Measurements from ENCODE around the gene C3orf85. TPM values are rescaled to one million over a fixed set of nuclear protein-coding genes. Genes with fewer than 3 reads are reported as not detected.

The C3orf85 gene
- total RNA-seq, 4 donors from 2014 or later: not detected

DNA sequence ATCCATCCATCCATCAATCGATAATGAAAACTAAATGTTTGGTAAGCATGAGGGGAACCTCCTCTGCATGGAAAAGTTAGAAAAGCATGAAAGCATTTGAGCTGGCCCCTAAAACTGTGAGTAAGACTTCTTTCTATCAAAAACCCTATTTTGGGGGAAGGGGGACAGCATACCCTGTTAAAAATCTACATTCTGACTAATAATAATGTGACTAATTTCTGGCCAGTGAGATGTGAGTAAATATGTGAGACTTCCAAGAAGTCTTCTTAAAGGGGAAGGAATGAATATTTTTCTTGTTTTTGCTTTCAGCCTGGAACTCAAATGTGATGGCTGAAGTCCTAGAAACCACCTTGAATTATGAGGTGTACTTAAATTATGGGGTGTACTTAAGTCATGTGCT lies 54.9 kb downstream of the C3orf85 start:
- H3K4me1 ChIP-seq: no peaks in the 10 kb centered on the region
- no peak for TF ChIP-seq POLR2A (IDR thresholded peaks at IDR 0.05)
- TF ChIP-seq, protein P1, sequence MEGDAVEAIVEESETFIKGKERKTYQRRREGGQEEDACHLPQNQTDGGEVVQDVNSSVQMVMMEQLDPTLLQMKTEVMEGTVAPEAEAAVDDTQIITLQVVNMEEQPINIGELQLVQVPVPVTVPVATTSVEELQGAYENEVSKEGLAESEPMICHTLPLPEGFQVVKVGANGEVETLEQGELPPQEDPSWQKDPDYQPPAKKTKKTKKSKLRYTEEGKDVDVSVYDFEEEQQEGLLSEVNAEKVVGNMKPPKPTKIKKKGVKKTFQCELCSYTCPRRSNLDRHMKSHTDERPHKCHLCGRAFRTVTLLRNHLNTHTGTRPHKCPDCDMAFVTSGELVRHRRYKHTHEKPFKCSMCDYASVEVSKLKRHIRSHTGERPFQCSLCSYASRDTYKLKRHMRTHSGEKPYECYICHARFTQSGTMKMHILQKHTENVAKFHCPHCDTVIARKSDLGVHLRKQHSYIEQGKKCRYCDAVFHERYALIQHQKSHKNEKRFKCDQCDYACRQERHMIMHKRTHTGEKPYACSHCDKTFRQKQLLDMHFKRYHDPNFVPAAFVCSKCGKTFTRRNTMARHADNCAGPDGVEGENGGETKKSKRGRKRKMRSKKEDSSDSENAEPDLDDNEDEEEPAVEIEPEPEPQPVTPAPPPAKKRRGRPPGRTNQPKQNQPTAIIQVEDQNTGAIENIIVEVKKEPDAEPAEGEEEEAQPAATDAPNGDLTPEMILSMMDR (IDR thresholded peaks at IDR 0.05): no peak
- no peak for TF ChIP-seq POLR2AphosphoS5 (IDR thresholded peaks at IDR 0.05)
- TF ChIP-seq EP300 (IDR thresholded peaks at IDR 0.05): no peak
- ATAC-seq: no peak
- no peak overlapping the region for H3K4me3 ChIP-seq
- no peaks in the 10 kb centered on the region for H3K36me3 ChIP-seq
- H3K27me3 ChIP-seq: no peaks in the 10 kb centered on the region
- no peak overlapping the region for H3K27ac ChIP-seq
- 100% methylated on average over 1 of the region's 1 CpG for WGBS, 2 donors (ENCODE audit: low coverage in 1 of 2)
- no peaks in the 10 kb centered on the region for H3K9me3 ChIP-seq

DNA sequence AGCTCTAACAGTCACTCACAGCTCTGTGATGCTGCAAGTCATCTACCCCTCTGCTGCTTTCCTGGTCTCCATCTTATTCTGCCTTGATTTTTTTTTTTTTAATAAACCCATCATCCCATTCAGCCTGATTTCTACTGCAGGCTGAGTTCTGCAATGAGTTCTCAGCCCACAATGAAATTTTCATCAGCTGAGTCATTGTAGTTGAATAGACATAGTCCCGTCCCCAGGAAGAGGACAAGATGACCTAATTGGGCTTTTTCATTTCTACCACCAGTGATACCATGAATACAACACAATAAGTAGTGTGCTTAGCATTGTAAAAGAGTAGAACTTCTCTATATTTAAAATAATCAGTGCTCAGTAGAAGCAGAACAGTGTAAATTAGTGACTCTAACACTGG lies 59.3 kb downstream of the C3orf85 start:
- WGBS, 2 donors (ENCODE audit: low coverage in 1 of 2): 17% methylated on average over 1 of the region's 1 CpG; no CpG with 5 or more reads in 1 of the 2 donors
- no peak for ATAC-seq

More for the DNA sequence above, 59.3 kb downstream of the C3orf85 start:
- TF ChIP-seq POLR2A (IDR thresholded peaks at IDR 0.05): no peak
- no peak for TF ChIP-seq POLR2AphosphoS5 (IDR thresholded peaks at IDR 0.05)
- TF ChIP-seq EP300 (IDR thresholded peaks at IDR 0.05): no peak
- TF ChIP-seq, protein P1 (IDR thresholded peaks at IDR 0.05): no peak
- H3K4me3 ChIP-seq: no peak overlapping the region
- no peaks in the 10 kb centered on the region for H3K4me1 ChIP-seq
- H3K27ac ChIP-seq: no peak overlapping the region
- no peaks in the 10 kb centered on the region for H3K9me3 ChIP-seq
- no peaks in the 10 kb centered on the region for H3K36me3 ChIP-seq
- no peaks in the 10 kb centered on the region for H3K27me3 ChIP-seq

Other genes with a start within 250 kb of the C3orf85 start
- not detected for gene GUCA1C, start 182.8 kb upstream of the C3orf85 start, total RNA-seq
- not detected for gene MORC1, start 18.6 kb upstream of the C3orf85 start, total RNA-seq
- not detected for gene DPPA2, start 179.8 kb downstream of the C3orf85 start, total RNA-seq
- not detected for gene DPPA4, start 200.8 kb downstream of the C3orf85 start, total RNA-seq